Right ventricle myocardium inferior (tissue), 1 donor: Measurements from ENCODE around the gene HTRA2. TPM values are rescaled to one million over a fixed set of nuclear protein-coding genes. Genes with fewer than 3 reads are reported as not detected.

Experiments
- ATAC-seq: fragments of 200-7000 bp; cut with Tn5 transposase; one replicate; pipeline ENCODE4 v1.9.1; 2020; ENCODE audit warnings: mild to moderate bottlenecking, moderate library complexity
- DNase-seq: peaks from one replicate; pipeline ENCODE4 v3.0.0; 2021; ENCODE audit errors: missing footprints
- intact Hi-C: fragments of 100-400 bp; cut with DNase I; formaldehyde crosslinking; loops from one replicate; pipeline ENCODE4 v1.11.0; 2022
- total RNA-seq: library from RNA; stranded (reverse); fragmentation: NEBNext Ultra II Directional; extraction: Animal tissue kit (Norgen Biotek cat#: 25700); gene quantifications from one replicate; pipeline ENCODE4 v1.2.1, GENCODE V29; 2021
- donor health status: DM: no; HTN: yes; CAD: no; lungs with severe emphysema.

The HTRA2 gene
- total RNA-seq, 1 donor from 2014 or later = 29.2 TPM

DNA sequence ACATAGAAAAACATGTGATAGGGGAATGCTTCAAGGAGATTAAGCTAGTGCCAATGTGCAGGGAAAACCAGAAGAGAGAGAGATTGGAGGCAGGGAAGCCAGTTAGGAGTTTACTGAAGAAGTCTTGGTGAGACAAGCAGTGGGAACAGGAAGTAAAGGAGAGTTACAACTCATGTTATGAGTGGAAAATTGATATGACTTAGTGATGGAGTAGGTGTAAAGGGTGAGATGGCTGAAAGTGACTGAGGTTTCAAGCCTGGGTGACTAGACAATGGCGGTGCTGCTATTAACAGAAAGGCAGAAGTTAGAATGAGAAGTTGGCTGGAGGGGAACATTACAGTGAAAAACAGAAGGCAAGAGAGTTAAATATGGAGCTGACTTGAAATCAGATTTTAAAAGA, 41.3 kb downstream of the HTRA2 start:
- DNase-seq (no peak), ATAC-seq (no peak)
- intact Hi-C loops = no loop called here

DNA sequence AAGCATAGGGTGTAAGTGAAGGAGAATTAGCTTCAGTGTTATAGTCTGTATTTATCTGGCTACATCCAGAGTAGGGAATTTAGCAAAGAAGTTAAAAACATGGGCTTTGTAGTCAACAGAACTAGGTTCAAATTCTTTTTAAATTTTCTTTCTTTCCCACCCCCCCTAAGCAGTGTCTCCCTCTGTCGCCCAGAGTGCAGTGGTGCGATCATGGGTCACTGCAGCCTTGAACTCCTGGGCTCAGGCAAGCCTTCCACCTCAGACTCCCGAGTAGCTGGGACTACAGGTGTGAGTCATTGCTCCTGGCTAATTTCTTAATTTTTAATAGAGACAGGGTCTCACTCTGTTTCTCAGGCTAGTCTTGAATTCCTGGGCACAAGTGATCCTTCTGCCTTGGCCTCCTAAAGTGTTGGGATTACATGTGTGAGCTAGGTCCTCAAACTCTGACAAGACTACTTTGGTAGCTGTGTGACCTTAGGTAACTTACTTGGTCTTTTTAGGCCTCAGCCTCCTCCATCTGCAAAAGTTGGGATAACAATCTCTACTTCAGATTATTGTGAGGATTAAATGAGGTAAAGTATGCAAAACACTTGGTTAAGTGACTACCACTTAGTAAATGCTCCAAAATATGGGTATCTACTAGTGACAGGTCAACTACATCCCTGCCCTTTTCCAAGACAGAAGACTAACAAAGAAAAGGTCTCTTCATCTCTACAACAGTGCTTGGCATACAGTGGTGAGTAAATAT, 42.6 kb downstream of the HTRA2 start:
- DNase-seq (no peak), ATAC-seq (no peak)
- intact Hi-C loops = no loop called here

DNA sequence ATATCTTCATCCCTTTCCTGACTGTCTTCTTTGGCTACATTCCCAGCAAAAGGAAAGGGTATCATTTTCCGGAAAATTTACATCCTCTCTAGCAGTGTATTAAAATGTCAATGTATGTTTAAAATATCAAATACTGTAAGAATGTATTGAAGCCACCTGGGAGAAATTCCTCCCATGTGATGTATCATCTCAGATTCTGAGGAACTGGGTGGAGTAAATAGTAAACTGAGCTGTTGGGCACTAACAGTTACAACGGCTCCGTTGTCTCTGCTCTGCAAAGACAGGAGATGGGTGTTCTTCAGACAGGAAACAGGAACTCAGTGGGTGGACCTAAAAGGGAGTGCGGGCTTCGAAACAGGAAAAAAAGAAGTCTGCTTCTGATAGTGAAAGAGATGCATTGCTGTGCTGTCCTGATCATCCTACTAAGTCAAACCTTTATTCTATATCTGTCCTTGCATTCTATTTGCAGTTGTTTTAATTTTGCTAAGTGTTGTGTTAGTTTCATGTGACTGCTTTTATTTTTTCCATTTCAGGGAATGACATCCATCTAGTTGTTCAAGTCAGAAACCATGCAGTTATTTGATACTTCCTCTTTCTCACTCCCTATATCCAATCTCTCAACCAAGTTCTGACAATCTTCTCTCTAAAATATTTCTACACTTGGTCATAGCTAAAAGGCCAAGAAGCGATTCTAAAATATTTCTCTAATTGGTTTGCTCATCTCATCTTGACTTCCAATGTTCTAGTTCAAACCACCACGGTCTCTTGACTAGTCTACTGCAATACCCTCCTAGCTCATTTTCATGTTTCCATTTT, 44.2 kb downstream of the HTRA2 start:
- intact Hi-C loops = no loop called here
- no peak for ATAC-seq
- DNase-seq = no peak

DNA sequence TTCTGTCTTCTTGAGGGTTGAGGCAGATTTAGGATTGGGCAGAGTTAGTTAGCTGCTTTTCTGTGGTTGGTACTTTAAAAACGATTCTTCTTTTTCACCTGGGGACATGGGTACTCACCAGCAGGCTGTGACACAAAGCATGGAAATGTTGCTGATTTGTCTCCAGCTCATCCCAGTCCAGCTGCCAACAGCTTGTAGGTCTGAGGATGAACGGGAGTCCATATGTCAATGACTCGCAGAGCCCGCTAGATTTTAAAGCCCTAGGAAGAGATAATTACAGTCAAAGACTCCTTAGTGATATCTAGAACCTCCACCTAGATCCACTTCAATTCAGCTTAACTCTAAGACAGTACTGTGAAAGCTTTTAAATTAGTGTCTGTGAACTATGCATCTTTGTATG, 45.6 kb downstream of the HTRA2 start:
- DNase-seq (no peak), ATAC-seq (no peak)
- intact Hi-C loops = no loop called here

DNA sequence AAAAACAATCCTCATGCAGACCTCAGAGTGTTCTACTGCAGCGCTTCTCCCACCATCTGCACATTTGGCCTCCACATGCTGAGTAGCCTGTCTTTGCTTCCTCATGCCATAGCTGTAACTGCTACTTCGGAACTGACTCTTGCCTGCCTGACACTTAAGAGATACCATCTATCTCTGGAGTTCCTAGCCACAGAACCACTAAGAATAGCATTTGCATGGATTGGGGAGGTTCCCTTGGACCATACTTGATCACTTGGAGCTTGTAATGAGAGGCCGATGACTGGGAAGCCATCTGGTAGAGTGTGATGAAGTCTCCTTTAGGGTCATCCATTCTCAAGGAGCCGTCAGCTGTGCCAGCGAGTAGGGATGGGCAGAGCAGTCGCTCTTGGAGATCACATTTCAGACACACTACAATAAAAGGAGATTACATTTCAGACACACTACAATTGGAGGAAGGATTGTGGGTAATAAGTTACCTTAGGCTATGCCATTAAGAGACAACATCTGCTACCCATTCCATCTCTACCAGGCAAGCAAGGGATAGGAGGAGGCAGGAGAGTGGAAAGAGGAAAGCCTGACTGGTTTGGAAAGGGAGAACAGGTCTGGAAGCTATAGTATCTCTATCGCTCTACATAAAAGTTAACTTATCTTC, 46.6 kb downstream of the HTRA2 start:
- ATAC-seq (peak; percentile 20), DNase-seq (no peak)
- intact Hi-C loops = no loop called here

DNA sequence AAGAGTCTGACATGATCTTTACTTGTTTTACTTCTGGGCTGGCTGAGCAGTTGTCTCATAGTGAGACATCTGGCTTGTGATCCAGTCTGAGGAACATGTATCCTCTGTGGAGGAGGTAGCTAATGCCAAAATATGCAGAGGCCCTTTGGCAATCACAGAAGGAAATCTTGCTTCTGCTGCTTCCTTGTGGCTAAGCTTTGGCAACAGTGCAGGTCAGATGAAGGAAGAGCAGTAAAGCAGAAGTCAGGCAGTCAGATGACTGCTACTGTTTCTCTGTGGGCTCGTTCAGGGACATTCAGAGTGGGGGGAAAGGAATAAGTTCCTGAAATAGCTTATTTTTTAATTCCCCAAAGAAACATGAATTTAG, 47.1 kb downstream of the HTRA2 start:
- intact Hi-C loops = no loop called here
- ATAC-seq (peak; percentile 85), DNase-seq (no peak)

DNA sequence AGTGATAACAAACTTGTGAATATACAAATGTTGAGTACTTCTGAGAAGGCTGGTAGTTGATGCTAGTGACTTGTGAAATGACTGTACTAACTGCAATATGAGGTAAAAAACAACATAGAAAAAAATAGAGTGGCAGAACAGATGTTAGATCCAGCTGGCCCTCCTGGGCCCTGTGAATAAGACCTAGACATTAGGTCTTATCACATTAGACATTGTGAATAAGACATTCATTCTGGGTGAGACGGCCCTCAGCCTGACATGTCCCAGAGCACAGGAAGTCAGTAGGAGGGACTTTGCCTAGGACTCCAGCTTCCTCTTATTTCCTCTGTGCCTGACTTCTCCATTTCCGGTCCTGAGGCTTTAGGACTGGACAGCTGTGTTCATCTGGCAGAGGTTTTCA, 47.7 kb downstream of the HTRA2 start:
- intact Hi-C loops = no loop called here
- ATAC-seq = peak; percentile 69
- DNase-seq = no peak

DNA sequence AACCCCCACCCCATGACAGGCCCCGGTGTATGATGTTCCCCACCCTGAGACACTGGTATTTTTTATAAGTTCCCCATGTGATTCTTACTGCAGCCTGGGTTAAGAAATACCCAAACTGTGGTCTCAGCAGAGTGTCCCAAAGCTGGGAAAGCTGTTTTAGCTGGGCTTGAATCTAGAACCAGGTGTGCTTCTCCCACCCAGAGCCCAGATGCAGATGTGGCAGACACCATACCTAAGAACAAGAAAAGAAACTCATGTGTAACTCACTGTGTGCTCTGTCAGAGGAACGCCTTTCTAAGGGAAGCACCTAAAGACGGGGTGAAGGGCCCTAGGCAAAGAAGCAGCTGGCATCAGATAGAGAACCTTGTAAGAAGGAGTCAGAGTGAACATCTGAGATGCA, 48.7 kb downstream of the HTRA2 start:
- DNase-seq (no peak), ATAC-seq (no peak)
- intact Hi-C loops = no loop called here

DNA sequence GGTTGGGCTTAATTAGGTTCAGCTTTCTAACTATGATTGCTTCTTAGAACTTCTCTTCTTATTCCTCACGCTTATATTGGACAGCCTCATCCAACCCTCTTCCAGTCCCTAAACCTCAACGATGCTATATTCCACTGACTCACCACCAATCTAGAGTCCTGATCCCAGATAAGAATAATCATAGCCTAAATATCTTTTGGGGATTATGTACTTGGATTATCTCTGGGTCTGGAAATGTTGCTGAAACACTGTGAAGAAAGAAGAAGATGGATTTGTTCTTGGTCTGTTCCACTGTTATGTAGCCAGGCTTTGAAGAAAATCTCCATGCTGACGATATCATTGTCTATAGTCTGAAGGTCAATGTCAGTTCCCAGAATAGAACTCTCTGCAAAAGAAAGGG, 51.7 kb downstream of the HTRA2 start:
- no peak for ATAC-seq
- no peak for DNase-seq
- intact Hi-C loops = no loop called here

DNA sequence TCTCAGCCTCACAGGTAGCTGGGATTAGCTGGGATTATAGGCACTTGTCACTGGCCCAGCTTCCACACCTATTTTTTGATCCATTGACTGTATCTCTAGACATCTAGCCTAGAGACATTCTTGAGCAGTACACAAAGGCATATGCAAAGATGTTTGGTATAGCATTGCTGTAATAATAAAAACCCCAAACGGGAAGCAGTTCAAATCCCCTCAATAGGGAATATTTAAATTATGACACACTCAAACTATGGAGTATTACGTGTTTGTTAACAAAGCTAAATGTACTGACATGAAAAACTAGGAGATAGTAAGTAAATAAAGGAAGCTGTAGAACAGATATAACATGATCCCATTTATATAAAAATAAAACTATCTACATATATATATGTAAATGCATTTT, 52.5 kb downstream of the HTRA2 start:
- ATAC-seq (no peak), DNase-seq (no peak)
- intact Hi-C loops = no loop called here

Other genes starting within 250 kb of the HTRA2 start
- gene SLC4A5, start 186.5 kb upstream of the HTRA2 start, total RNA-seq = 1.1 TPM
- gene DCTN1, start 149.6 kb upstream of the HTRA2 start, total RNA-seq = 182 TPM
- gene C2orf81, start 108.3 kb upstream of the HTRA2 start, total RNA-seq = 1.1 TPM
- 3.0 TPM for gene WDR54, start 108.2 kb upstream of the HTRA2 start, total RNA-seq
- gene RTKN, start 88.0 kb upstream of the HTRA2 start, total RNA-seq = 16.4 TPM
- 15.7 TPM for gene INO80B, start 74.8 kb upstream of the HTRA2 start, total RNA-seq
- 44.3 TPM for gene WBP1, start 71.5 kb upstream of the HTRA2 start, total RNA-seq
- 20.7 TPM for gene MOGS, start 64.6 kb upstream of the HTRA2 start, total RNA-seq
- 167 TPM for gene MRPL53, start 57.3 kb upstream of the HTRA2 start, total RNA-seq
- gene CCDC142, start 46.9 kb upstream of the HTRA2 start, total RNA-seq = 8.3 TPM
- gene TTC31, start 46.9 kb upstream of the HTRA2 start, total RNA-seq = 12.2 TPM
- gene LBX2, start 30.3 kb upstream of the HTRA2 start, total RNA-seq = 0.43 TPM
- gene PCGF1, start 22.2 kb upstream of the HTRA2 start, total RNA-seq = 26.7 TPM
- not detected for gene TLX2, start 15.5 kb upstream of the HTRA2 start, total RNA-seq
- not detected for gene DQX1, start 3.7 kb upstream of the HTRA2 start, total RNA-seq
- 53.7 TPM for gene AUP1, start 227 bp upstream of the HTRA2 start, total RNA-seq
- gene LOXL3, start 24.0 kb downstream of the HTRA2 start, total RNA-seq = 4.8 TPM
- 4.9 TPM for gene DOK1, start 24.8 kb downstream of the HTRA2 start, total RNA-seq
- gene M1AP, start 118.4 kb downstream of the HTRA2 start, total RNA-seq = not detected
- 3.7 TPM for gene SEMA4F, start 124.3 kb downstream of the HTRA2 start, total RNA-seq